Caki2 (cell line): ENCODE results near the gene KRT7. TPM values are rescaled to one million over a fixed set of nuclear protein-coding genes. Genes with fewer than 3 reads are reported as not detected.

ENCODE experiments used
- DNase-seq: peaks from one replicate; pipeline ENCODE4 v3.0.0-alpha.2; 2015; ENCODE audit warnings: low read depth
- in situ Hi-C: cut with HindIII; loops from 2 replicates; pipeline ENCODE4 v1.10.0; 2016; ENCODE audit warnings: low sequenced_read_pairs, low pct_unique_long_range_greater_than_20kb, mixed read lengths
- total RNA-seq: library from RNA; depleted of rRNA; stranded (reverse); fragments of >200 nt; shearing (Covaris generic); gene quantifications from 2 replicates; pipeline ENCODE4 v1.2.3, GENCODE V29; 2014; ENCODE audit warnings: low replicate concordance; rRNA removed

The KRT7 gene
- total RNA-seq: 122 and 152 TPM in 2 replicates

DNA sequence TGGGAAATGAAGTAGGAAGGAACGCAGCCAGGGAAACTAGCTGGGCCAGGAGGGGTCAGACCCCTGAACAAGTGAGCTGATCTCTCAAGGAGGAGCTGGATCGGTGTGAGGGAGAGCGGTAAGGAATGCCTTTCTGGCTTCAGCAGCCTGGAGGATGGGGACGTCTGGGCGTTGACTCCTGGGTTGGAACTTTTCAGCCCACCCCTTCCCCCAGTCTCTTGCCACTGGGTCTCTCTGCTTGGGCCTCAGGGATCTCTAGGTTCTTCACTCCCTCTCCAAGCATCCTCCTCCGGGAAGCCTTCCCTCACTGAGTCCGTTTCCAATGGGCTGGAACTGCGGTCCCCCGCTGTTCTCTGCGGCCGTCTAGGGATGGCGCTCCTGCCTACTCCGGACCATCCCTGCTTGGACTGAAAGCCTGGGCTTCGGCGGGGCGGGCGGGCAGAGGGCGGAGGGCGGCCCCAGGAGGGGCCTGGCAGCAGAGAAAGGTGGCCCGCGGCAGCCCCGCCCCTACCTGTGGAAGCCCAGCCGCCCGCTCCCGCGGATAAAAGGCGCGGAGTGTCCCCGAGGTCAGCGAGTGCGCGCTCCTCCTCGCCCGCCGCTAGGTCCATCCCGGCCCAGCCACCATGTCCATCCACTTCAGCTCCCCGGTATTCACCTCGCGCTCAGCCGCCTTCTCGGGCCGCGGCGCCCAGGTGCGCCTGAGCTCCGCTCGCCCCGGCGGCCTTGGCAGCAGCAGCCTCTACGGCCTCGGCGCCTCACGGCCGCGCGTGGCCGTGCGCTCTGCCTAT is at the start of gene KRT7:
Gene KRT7 (plus strand): TSS at position 570 of the 788 bp plus-strand sequence. CDS start 54 bp downstream, at position 624.
- in situ Hi-C loops: no loop called here
- no peak for DNase-seq

DNA sequence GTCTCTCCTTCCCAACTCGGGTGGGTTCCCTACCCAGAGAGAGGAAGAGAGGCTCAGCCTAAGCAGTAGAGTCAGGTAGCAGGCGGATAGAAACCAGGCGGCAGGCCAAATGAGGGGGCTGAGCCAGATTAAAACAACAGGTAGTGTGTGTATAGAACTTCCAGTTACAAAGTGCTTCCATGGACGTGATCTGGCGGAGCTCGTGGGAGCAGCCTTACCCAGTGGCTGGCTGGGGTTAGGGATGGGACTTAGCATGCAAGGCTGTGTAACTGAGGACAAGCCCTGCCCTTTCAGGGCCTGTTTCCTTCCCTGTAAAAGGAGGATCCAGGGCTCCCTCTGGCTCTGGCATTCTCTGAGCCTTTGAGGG is 49.5 kb upstream of the KRT7 start:
- DNase-seq: no peak
- in situ Hi-C loops: no loop called here

DNA sequence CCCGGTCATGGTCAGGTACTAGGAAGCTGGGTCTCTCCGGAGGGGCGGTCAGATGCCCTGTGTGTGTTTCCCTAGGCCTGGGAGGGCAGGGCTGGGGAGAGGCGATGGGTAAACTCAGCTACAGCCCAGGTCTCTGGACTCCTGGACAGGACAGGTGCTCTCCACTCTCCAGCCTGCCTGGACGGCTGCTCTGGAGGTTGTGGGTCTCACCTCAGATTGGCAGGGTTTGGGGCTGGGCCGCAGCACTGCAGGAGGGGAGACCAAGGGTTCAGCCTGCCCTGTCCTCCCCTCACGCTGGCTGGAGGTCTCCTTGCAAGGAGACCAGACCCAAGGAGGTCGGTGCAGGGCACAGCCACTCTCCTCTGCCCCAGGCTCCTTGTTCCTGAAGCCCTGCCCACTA is 49.1 kb upstream of the KRT7 start:
- in situ Hi-C loops: no loop called here
- DNase-seq: no peak

DNA sequence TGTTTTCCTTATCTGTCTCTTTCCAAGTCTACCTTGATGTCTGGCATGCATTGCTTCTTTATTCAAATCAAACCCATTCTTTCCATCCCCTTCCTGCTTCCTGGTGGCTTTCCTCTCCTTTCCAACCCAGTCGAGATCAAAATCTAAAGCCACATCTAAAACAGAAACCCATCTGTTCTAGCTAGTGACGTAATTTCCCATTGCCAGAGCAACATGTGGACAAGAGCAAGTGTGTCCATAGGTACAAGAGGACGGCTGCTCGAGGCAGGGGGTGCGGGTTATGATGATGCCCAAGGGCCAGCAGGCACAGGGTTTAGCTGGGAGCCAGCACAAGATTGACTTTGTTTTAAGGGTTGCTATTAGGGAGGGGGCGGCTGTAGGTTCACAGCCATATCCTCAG is 48.2 kb upstream of the KRT7 start:
- in situ Hi-C loops: no loop called here
- DNase-seq: no peak

DNA sequence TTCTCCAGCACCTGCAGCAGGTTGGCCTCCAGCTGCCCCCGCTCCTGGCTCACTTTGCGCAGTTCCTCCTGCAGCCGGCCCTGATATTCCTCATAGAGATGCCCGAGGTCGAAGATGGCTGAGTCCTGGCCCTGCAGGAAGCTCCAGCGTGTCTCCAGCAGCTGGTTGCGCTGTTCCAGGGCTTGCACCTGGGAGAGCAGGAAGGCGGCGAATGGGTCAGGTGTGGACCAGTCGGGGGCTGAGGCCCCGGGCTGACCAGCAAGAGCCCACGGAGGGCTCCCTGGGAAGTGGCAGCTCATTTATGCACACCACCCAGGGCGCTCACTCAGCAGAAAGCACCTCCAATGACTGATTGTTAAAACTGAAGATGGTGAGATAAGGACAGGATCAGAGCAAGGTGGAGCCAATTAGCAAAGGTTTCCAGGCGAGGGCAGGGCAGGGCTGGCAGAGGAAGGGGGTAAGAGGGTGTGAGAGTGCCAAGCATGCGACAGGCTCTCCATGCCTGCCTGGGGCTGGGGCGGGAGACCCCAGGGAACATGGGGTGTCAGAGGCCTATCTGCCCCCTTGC is 47.6 kb upstream of the KRT7 start:
- in situ Hi-C loops: no loop called here
- no peak for DNase-seq

DNA sequence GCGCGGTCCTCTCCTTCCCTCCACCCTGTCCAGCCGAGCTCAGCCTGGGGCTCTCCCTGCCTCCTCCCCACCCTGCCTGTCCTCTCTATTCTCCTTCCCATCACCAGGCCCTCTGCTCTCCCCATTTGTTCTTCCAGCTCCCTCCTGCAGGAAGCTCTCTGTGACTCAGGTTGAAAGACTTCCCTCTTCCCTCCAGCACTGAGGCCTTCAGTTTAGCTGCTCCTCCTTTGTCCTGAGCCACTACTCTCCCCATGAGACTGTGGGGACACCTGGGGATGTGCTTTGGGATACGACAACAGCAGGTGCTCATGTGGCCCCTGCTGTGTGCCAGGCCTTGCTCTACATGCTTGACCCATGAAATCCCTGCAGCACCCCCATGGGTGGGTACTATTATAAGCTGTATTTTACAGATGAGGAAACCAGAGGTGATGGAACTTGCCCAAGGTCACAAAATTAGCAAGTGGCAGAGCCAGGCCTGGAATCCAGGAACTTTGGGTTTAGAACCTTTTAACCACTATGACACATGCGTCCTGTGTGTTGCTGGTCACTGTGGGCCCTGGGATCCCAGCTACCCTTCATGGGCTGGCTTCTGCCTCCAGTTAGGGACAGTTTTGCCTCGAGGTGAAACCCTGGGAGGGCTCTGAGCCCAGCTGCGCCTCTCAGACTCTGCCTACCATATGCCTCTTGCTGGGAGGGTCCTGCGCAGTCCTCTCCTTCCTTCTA is 46.8 kb upstream of the KRT7 start:
- DNase-seq: peak; percentile 54
- in situ Hi-C loops: no loop called here

DNA sequence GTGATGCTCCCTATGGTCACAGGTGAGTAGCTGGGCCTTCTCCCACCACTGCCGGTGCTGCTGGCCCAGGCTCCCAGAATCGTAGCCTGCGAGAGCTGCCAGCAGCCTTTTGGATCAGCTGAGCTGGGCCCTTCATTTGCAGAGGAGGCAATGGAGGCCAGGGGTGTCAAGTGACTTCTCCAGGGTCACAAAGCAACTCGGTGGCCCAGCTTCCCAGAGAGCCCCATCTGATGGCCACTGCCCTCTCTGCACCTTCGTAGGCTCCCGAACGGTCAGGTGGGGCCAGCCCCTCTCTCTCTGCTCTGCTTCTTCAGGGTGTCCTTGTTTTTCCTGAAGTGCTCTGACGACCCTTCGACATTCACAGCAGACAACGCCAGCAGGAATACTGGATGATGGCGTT is 45.8 kb upstream of the KRT7 start:
- in situ Hi-C loops: no loop called here

DNA sequence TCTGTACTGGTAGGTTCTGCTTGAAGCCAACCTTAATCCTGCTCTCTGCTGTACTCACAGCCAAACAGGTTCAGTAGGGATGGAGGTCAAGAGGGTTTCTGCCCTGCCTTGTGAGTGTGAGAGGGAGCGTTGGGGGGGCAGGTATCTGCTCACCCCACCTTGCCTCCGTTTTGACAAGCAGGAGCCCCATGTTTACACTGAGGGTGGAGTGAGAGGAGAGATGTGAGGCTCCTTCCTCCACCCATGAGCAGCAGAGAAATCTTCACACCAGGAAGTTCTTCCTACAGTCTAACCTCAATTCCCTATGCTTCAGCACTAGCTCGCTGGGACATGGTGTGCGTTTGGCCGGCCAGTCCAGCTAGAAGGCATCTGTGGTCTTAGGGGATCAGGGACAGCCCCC is 45.4 kb upstream of the KRT7 start:
- in situ Hi-C loops: no loop called here
- no peak for DNase-seq

More for the DNA sequence above, 45.8 kb upstream of the KRT7 start:
- no peak for DNase-seq

DNA sequence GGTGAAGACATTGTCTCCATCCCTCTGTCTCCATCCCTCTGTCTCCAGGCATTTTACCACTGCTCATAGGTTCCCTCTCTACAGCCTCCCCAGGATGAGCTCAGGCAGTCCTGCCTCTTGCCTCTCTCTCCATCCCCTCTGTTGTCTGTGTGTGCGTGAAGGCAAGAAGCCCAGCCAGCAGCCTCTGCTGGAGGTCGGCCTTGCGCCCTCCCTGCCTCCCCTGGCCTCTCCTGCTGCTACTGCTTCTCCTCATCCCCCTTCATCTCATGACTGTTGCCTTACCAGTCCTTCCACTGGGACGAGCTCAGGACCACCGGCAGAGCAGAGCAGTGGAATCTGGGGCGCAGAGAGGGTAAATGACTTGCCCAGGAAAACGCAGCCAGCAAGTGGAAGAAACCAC is 44.4 kb upstream of the KRT7 start:
- in situ Hi-C loops: no loop called here
- no peak for DNase-seq

DNA sequence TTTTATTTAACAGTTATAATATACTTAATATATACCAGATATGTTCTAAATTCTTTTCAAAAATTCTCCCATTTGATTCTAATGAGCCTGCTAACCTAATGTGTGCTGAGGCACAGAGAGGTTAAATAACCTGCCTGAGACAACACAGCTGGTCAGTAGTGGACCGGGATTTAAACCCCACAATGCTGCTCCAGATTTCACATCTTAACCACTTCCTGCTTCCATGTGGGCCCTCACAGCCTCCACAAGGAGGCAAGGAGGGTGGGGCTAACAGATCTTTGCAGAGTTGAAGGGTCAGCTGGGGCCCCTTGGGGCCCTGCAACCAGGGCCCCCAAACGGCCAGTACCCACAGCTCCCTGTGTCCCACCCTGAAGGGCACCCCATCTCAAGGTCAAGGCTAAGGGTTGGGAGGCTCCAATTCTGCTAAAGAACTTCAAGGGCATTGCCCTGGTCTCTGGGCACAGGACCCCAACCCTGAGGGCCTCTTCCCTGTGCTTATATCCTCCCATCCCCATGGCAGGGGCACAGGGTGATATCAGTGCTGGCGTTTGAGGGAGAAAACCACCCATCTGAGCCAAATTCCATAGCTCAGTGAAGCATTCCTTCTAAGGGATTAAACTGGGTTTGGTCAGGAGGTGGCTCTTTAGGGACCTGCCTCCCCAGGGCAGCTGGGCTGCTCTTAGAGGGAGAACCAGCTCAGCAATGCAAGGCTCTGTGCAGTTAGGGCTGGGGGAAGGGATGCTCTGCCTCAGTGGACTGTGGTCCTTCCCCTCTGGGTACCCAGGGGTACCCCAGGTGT is 43.5 kb upstream of the KRT7 start:
- in situ Hi-C loops: no loop called here

DNA sequence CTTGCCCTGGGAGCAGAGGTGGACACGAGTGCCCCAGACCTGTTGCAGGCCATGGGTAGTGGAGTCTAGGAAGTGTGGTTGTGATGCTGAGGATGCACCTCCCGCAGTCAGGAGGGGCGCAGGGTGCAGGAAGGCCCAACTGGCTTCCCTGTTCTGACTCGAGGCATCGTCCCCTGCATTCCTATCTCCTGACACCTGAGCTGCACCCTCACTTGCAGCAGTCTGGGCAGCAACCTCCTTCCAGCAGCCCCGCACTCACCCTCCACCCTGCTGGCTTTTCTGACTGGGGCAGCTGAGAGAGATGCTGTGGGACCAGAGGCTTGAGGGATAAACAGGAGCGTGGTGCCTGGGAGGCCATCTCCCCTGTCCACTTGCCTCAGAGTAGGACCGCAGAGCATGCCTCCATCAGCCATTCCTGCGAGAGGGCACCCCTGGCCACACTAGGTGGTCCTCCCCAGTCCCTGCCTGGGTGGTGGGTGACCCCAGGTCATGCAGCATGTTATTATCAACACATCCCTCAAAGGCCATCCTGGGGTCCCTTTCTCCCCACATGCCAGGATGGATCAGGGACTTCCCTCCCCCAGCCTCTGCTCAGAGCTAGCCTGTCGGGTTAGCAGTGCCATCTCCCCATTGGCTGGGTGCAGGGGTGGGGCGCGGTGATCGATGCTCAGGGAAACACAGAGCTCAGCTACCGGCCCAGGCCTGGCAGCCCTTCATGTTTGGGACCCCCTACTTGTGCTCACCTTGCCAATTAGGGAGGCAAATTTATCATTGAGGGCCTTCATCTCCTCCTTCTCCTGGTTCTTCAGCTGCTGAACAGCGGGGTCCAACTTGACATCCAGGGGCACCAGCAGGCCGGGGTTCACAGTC is 41.9 kb upstream of the KRT7 start:
- peak; percentile 70 for DNase-seq
- in situ Hi-C loops: no loop called here

More for the DNA sequence above, 43.5 kb upstream of the KRT7 start:
- peak; percentile 69 for DNase-seq

DNA sequence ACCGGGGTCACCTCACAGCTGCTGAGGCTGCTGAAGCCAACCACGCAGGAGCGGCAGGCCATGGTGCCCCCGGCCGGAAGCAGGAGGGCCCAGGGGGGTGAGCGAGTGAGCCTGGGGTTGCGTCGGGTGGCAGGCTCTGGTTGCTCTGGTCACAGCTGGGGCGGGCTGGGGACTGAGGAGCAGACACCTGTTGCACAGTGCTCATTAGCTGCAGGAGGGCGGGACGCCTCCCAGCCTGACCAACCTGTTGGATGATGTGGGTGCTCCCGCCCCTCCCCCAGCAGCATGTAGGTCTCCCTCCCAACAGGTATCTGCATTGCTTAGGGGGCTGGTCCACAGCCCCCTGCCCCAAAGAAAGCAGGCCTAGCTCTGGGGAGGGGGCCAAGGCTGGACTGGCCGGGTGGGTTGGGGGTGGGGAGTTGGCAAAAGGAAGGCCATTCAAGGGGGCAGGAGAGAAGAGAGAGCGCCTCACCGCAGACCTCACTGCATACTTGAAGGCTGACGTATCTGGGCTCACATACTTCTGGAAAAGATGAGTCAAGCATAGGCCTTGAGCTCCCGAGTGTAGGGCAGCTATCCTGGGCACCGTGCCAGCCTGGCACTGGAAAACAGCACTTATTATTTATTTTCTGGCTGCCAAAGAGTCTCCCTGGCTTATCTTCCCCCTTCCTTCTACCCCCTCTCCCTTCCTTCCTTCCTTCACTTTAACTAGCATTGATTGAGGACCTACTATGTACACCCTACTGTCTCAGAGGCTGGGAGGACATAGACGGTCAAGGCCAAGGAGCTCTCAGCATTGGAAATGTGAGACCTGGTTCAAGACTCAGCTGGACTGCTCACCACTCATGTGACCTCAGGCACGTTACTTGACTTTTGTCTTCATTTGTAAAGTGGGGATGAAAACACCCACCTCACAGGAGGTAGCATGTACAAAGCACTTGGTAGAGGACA is 40.9 kb upstream of the KRT7 start, which contains the start of gene KRT80:
Gene KRT80 (minus strand): TSS at position 174 of the 951 bp plus-strand sequence. CDS start 112 bp downstream, at position 62.
- in situ Hi-C loops: no loop called here
- peak; percentile 98 for DNase-seq

DNA sequence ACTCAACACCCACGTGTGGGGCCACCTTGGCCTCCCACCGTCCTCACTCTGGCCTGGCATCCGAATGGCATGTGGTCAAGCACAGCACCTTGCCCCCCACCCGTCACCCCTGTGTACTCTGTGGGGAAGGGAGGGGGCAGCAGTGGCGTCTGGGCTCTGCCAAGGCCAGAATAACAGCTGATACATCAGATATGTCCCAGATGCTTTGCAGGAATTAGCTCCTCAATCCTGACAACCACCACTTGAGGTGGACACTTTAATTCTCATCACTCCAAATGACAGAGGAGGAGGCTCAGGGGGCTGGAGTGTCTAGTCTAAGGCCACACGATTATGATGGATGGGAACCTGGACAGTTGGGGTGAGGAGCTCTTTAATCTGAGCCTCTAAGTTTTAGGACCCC is 39.5 kb upstream of the KRT7 start:
- in situ Hi-C loops: no loop called here
- DNase-seq: no peak

DNA sequence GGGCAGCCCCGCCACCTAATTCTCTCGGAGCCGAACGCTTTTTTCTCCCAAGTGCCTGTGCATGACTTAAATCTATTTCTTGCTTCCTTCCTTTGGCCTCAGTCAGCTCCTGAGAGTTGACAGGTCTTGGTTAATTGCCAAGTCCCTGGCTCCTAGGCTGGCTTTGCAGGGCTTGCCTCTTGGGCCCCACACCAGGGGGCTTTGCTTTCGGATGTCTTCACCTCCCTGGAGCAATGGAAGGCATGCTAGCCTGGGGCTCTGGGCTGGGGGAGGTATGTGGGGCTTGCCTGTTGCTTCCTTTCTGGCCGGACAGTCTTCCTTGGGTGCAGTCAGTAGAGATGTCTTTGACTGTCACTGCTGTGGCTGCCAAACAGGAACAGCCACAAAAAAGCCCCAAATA is 39.1 kb upstream of the KRT7 start:
- DNase-seq: no peak
- in situ Hi-C loops: no loop called here

DNA sequence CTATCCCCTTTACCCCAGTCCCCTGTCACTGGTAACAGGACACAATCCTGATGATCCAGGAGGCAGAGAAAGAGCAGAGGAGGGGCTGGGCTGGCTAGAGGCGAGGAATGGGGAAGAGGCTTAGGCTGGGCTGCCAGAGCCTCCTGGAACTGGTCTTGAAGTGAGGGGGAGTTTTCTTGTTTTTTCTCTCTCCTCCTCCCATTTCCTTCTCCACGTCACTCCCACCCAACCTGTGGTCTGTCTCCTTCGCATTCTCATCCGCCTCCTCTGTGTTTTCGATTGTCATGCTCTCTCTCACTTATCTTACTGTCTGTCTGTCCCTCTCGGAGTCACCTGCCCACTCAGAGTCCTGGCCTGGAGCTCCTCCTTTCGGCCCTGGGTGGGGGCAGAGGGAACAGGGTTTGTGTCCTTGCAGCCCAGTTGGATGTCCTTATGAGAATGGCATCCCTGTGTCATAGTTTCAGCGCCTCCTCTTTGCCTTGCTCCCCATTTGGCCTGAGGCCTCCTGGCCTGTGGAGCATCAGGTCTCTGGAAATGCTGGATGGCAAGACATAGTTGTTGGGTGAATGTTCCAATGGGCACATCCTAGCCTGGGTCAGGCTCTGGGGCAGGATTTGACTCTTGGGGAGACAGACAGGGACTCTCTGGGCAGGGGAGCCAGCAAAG is 37.8 kb upstream of the KRT7 start:
- in situ Hi-C loops: no loop called here
- no peak for DNase-seq
